T-helper 1 cell treated with Interleukin-12 subunit alpha and Interleukin-12 subunit beta and Interleukin-4 antibody, amounts not matched to agents 30 μg/mL and 1 μg/mL, for 36 hours (primary cell): Measurements from ENCODE around the gene LRRC37A3.
A peak's percentile ranks its signal among the peaks of the same experiment; 100 is the strongest.
"Not testable (repeated sequence)": the region's sequence is repeated elsewhere in the genome, so short reads cannot be mapped to it uniquely, and the experiment has no call there.

Experiments
- H3K27ac Mint-ChIP-seq: one replicate; pipeline ENCODE4 v1.8.0; 2021; ENCODE audit warnings: mild to moderate bottlenecking, mixed read lengths
- H3K27me3 Mint-ChIP-seq: one replicate; pipeline ENCODE4 v1.8.0; 2021; ENCODE audit warnings: low read depth, mixed read lengths
- H3K36me3 Mint-ChIP-seq: one replicate; pipeline ENCODE4 v1.8.0; 2021; ENCODE audit warnings: low read depth, mixed read lengths
- H3K4me1 Mint-ChIP-seq: one replicate; pipeline ENCODE4 v1.8.0; 2021; ENCODE audit warnings: low read depth, mixed read lengths
- H3K4me3 Mint-ChIP-seq: one replicate; pipeline ENCODE4 v1.8.0; 2021; ENCODE audit warnings: mild to moderate bottlenecking, moderate library complexity, mixed read lengths
- H3K9me3 Mint-ChIP-seq: one replicate; pipeline ENCODE4 v1.8.0; 2021; ENCODE audit warnings: mixed read lengths

Gene LRRC37A3

GRCh38 chr17:64936117-64936516, 16.8 kb upstream of the LRRC37A3 start:
- Mint-ChIP-seq H3K4me1 (peaks cover 11% of the 10 kb centered on the region), H3K4me3 (no peak overlapping the region), H3K27me3 (no peaks in the 10 kb centered on the region), H3K27ac (no peak overlapping the region), H3K36me3 (no peaks in the 10 kb centered on the region), H3K9me3 (no peaks in the 10 kb centered on the region)

GRCh38 chr17:64934284-64934778, 15.1 kb upstream of the LRRC37A3 start:
- not testable (repeated sequence) for H3K4me3 Mint-ChIP-seq, H3K27me3 Mint-ChIP-seq, H3K36me3 Mint-ChIP-seq, H3K27ac Mint-ChIP-seq, H3K9me3 Mint-ChIP-seq
- peaks cover 13% of the 10 kb centered on the region for H3K4me1 Mint-ChIP-seq

- not testable (repeated sequence) for H3K36me3 Mint-ChIP-seq, H3K27ac Mint-ChIP-seq, H3K4me3 Mint-ChIP-seq, H3K4me1 Mint-ChIP-seq, H3K9me3 Mint-ChIP-seq, H3K27me3 Mint-ChIP-seq
These were observed 13.6 kb upstream of the LRRC37A3 start for GRCh38 chr17:64932850-64933249.

GRCh38 chr17:64930374-64930773, 11.1 kb upstream of the LRRC37A3 start:
- not testable (repeated sequence) for H3K27ac Mint-ChIP-seq, H3K4me3 Mint-ChIP-seq, H3K9me3 Mint-ChIP-seq, H3K36me3 Mint-ChIP-seq, H3K27me3 Mint-ChIP-seq, H3K4me1 Mint-ChIP-seq

- not testable (repeated sequence) for H3K36me3 Mint-ChIP-seq, H3K27me3 Mint-ChIP-seq, H3K27ac Mint-ChIP-seq, H3K4me1 Mint-ChIP-seq, H3K9me3 Mint-ChIP-seq, H3K4me3 Mint-ChIP-seq
These were observed 10.3 kb upstream of the LRRC37A3 start for GRCh38 chr17:64929419-64930209.

GRCh38 chr17:64928701-64929100, 9.4 kb upstream of the LRRC37A3 start:
- H3K27ac Mint-ChIP-seq, H3K4me1 Mint-ChIP-seq, H3K36me3 Mint-ChIP-seq, H3K27me3 Mint-ChIP-seq, H3K9me3 Mint-ChIP-seq, H3K4me3 Mint-ChIP-seq: not testable (repeated sequence)

- not testable (repeated sequence) for H3K9me3 Mint-ChIP-seq, H3K27ac Mint-ChIP-seq, H3K4me3 Mint-ChIP-seq, H3K27me3 Mint-ChIP-seq, H3K36me3 Mint-ChIP-seq
- peaks cover 16% of the 10 kb centered on the region for H3K4me1 Mint-ChIP-seq
These were observed 8.2 kb upstream of the LRRC37A3 start for GRCh38 chr17:64927444-64927843.

GRCh38 chr17:64926430-64926829, 7.2 kb upstream of the LRRC37A3 start:
- not testable (repeated sequence) for H3K4me3 Mint-ChIP-seq, H3K27me3 Mint-ChIP-seq, H3K36me3 Mint-ChIP-seq, H3K9me3 Mint-ChIP-seq, H3K27ac Mint-ChIP-seq
- peaks cover 17% of the 10 kb centered on the region for H3K4me1 Mint-ChIP-seq

GRCh38 chr17:64925244-64925643, 6.0 kb upstream of the LRRC37A3 start:
- H3K4me1 Mint-ChIP-seq, result peaks cover 17% of the 10 kb centered on the region
- not testable (repeated sequence) for H3K9me3 Mint-ChIP-seq, H3K27me3 Mint-ChIP-seq, H3K4me3 Mint-ChIP-seq, H3K27ac Mint-ChIP-seq, H3K36me3 Mint-ChIP-seq

- not testable (repeated sequence) for H3K4me3 Mint-ChIP-seq, H3K9me3 Mint-ChIP-seq, H3K27ac Mint-ChIP-seq, H3K27me3 Mint-ChIP-seq, H3K36me3 Mint-ChIP-seq
- peaks cover 18% of the 10 kb centered on the region for H3K4me1 Mint-ChIP-seq
These were observed 3.8 kb upstream of the LRRC37A3 start for GRCh38 chr17:64923051-64923568.

- Mint-ChIP-seq H3K36me3 (no peaks in the 10 kb centered on the region), H3K4me1 (peaks cover 12% of the 10 kb centered on the region), H3K27ac (peak overlapping the region; percentile 89), H3K4me3 (peak overlapping the region; percentile 85), H3K27me3 (peaks cover 3% of the 10 kb centered on the region), H3K9me3 (no peaks in the 10 kb centered on the region)
These were observed 1.3 kb upstream of the LRRC37A3 start for GRCh38 chr17:64920419-64921172.

GRCh38 chr17:64920026-64920418, 744 bp upstream of the LRRC37A3 start:
- Mint-ChIP-seq H3K4me3 (peak overlapping the region; percentile 85), H3K4me1 (peaks cover 12% of the 10 kb centered on the region), H3K36me3 (no peaks in the 10 kb centered on the region), H3K9me3 (no peaks in the 10 kb centered on the region), H3K27ac (peak overlapping the region; percentile 89), H3K27me3 (peaks cover 3% of the 10 kb centered on the region)

- not testable (repeated sequence) for H3K27me3 Mint-ChIP-seq, H3K36me3 Mint-ChIP-seq, H3K9me3 Mint-ChIP-seq
- peaks cover 12% of the 10 kb centered on the region for H3K4me1 Mint-ChIP-seq
- peak overlapping the region; percentile 85 for H3K4me3 Mint-ChIP-seq
- peak overlapping the region; percentile 89 for H3K27ac Mint-ChIP-seq
These were observed 413 bp downstream of the LRRC37A3 start for GRCh38 chr17:64918842-64919288.

- H3K36me3 Mint-ChIP-seq, H3K4me1 Mint-ChIP-seq, H3K4me3 Mint-ChIP-seq, H3K9me3 Mint-ChIP-seq, H3K27me3 Mint-ChIP-seq, H3K27ac Mint-ChIP-seq: not testable (repeated sequence)
These were observed 1.7 kb downstream of the LRRC37A3 start for GRCh38 chr17:64917540-64917939.

GRCh38 chr17:64915244-64915643, 4.0 kb downstream of the LRRC37A3 start:
- not testable (repeated sequence) for H3K36me3 Mint-ChIP-seq, H3K9me3 Mint-ChIP-seq, H3K4me1 Mint-ChIP-seq, H3K27me3 Mint-ChIP-seq, H3K27ac Mint-ChIP-seq, H3K4me3 Mint-ChIP-seq
